ENCODE measurements around the gene CNNM4.

The CNNM4 gene

GRCh38 chr2:96859099-96859649 is 98.5 kb downstream of the CNNM4 start:
- no peak for DNase-seq (ENCODE audit: low read depth in 2 of 2)

- no peak for DNase-seq (ENCODE audit: low read depth in 2 of 2)
These were observed 99.0 kb downstream of the CNNM4 start for GRCh38 chr2:96859681-96860064.

GRCh38 chr2:96860065-96861029 is 99.6 kb downstream of the CNNM4 start:
- peak; percentile 30 to 44 for DNase-seq (ENCODE audit: low read depth in 2 of 2)

GRCh38 chr2:96861074-96861473 is 100.4 kb downstream of the CNNM4 start:
- no peak for DNase-seq (ENCODE audit: low read depth in 2 of 2)
